ENCODE results near the gene KRTAP3-3.

Gene KRTAP3-3

GRCh38 chr17:40962059-40962561 lies 31.9 kb downstream of the KRTAP3-3 start:
- Histone ChIP-seq H3K4me1 (no peaks in the 10 kb centered on the region), H3K9ac (no peak overlapping the region), H3K27me3 (no peaks in the 10 kb centered on the region)

GRCh38 chr17:40961591-40961990 lies 32.4 kb downstream of the KRTAP3-3 start:
- no peak overlapping the region for H3K27ac ChIP-seq
- no peaks in the 10 kb centered on the region for H3K36me3 ChIP-seq
- no peaks in the 10 kb centered on the region for H3K4me1 ChIP-seq
- H3K9me3 ChIP-seq: no peaks in the 10 kb centered on the region
- H3K9ac ChIP-seq: no peak overlapping the region
- no peak for TF ChIP-seq Cebpa-rat (IDR thresholded peaks at IDR 0.05)
- H3K4me2 ChIP-seq: no peak overlapping the region
- H3K27me3 ChIP-seq: no peaks in the 10 kb centered on the region
- no peaks in the 10 kb centered on the region for H4K20me1 ChIP-seq
- H3K4me3 ChIP-seq: no peak overlapping the region

More at GRCh38 chr17:40962059-40962561, 31.9 kb downstream of the KRTAP3-3 start:
- no peak overlapping the region for H3K4me2 ChIP-seq
- H3K9me3 ChIP-seq: no peaks in the 10 kb centered on the region
- no peak overlapping the region for H3K4me3 ChIP-seq
- no peak overlapping the region for H3K27ac ChIP-seq
- H3K36me3 ChIP-seq: no peaks in the 10 kb centered on the region
- TF ChIP-seq Cebpa-rat (IDR thresholded peaks at IDR 0.05): no peak
- H4K20me1 ChIP-seq: no peaks in the 10 kb centered on the region

- Histone ChIP-seq H3K4me3 (no peak overlapping the region), H3K27ac (no peak overlapping the region), H3K27me3 (no peaks in the 10 kb centered on the region), H3K4me1 (no peaks in the 10 kb centered on the region), H3K9me3 (no peaks in the 10 kb centered on the region), H4K20me1 (no peaks in the 10 kb centered on the region), H3K4me2 (no peak overlapping the region), H3K9ac (no peak overlapping the region), H3K36me3 (no peaks in the 10 kb centered on the region)
- no peak for TF ChIP-seq Cebpa-rat (IDR thresholded peaks at IDR 0.05)
Measured at GRCh38 chr17:40960144-40960543, 33.8 kb downstream of the KRTAP3-3 start.

- TF ChIP-seq Cebpa-rat (IDR thresholded peaks at IDR 0.05): no peak
- H3K4me3 ChIP-seq: no peak overlapping the region
- no peaks in the 10 kb centered on the region for H3K36me3 ChIP-seq
- no peaks in the 10 kb centered on the region for H4K20me1 ChIP-seq
- no peak overlapping the region for H3K27ac ChIP-seq
- H3K27me3 ChIP-seq: no peaks in the 10 kb centered on the region
- no peak overlapping the region for H3K9ac ChIP-seq
- H3K9me3 ChIP-seq: no peaks in the 10 kb centered on the region
- H3K4me1 ChIP-seq: no peaks in the 10 kb centered on the region
- H3K4me2 ChIP-seq: no peak overlapping the region
Measured at GRCh38 chr17:40958086-40958953, 35.6 kb downstream of the KRTAP3-3 start.

GRCh38 chr17:40956401-40957254 lies 37.3 kb downstream of the KRTAP3-3 start:
- H3K27ac ChIP-seq: no peak overlapping the region
- no peak overlapping the region for H3K9ac ChIP-seq
- no peaks in the 10 kb centered on the region for H3K36me3 ChIP-seq
- no peak overlapping the region for H3K4me3 ChIP-seq
- no peaks in the 10 kb centered on the region for H3K4me1 ChIP-seq
- H4K20me1 ChIP-seq: no peaks in the 10 kb centered on the region
- no peaks in the 10 kb centered on the region for H3K9me3 ChIP-seq
- no peaks in the 10 kb centered on the region for H3K27me3 ChIP-seq
- TF ChIP-seq Cebpa-rat (IDR thresholded peaks at IDR 0.05): no peak
- H3K4me2 ChIP-seq: no peak overlapping the region

- H3K4me2 ChIP-seq: no peak overlapping the region
- no peaks in the 10 kb centered on the region for H4K20me1 ChIP-seq
- H3K9me3 ChIP-seq: no peaks in the 10 kb centered on the region
- H3K27ac ChIP-seq: no peak overlapping the region
- H3K36me3 ChIP-seq: no peaks in the 10 kb centered on the region
- no peaks in the 10 kb centered on the region for H3K27me3 ChIP-seq
- H3K4me3 ChIP-seq: no peak overlapping the region
- no peak for TF ChIP-seq Cebpa-rat (IDR thresholded peaks at IDR 0.05)
- H3K9ac ChIP-seq: no peak overlapping the region
- no peaks in the 10 kb centered on the region for H3K4me1 ChIP-seq
Measured at GRCh38 chr17:40953881-40954280, 40.1 kb downstream of the KRTAP3-3 start.

GRCh38 chr17:40952661-40953060 lies 41.3 kb downstream of the KRTAP3-3 start:
- TF ChIP-seq Cebpa-rat (IDR thresholded peaks at IDR 0.05): no peak
- H3K4me3 ChIP-seq: no peak overlapping the region
- H3K9ac ChIP-seq: no peak overlapping the region
- no peaks in the 10 kb centered on the region for H3K4me1 ChIP-seq
- no peaks in the 10 kb centered on the region for H3K36me3 ChIP-seq
- H3K27me3 ChIP-seq: no peaks in the 10 kb centered on the region
- no peak overlapping the region for H3K4me2 ChIP-seq
- no peaks in the 10 kb centered on the region for H3K9me3 ChIP-seq
- H4K20me1 ChIP-seq: no peaks in the 10 kb centered on the region
- no peak overlapping the region for H3K27ac ChIP-seq

GRCh38 chr17:40952154-40952553 lies 41.8 kb downstream of the KRTAP3-3 start:
- no peaks in the 10 kb centered on the region for H3K4me1 ChIP-seq
- H3K27ac ChIP-seq: no peak overlapping the region
- H4K20me1 ChIP-seq: no peaks in the 10 kb centered on the region
- no peak overlapping the region for H3K4me3 ChIP-seq
- H3K9me3 ChIP-seq: no peaks in the 10 kb centered on the region
- H3K27me3 ChIP-seq: no peaks in the 10 kb centered on the region
- no peak overlapping the region for H3K9ac ChIP-seq
- no peak overlapping the region for H3K4me2 ChIP-seq
- no peak for TF ChIP-seq Cebpa-rat (IDR thresholded peaks at IDR 0.05)
- no peaks in the 10 kb centered on the region for H3K36me3 ChIP-seq

- H3K27me3 ChIP-seq: no peaks in the 10 kb centered on the region
- H3K9ac ChIP-seq: no peak overlapping the region
- no peak for TF ChIP-seq Cebpa-rat (IDR thresholded peaks at IDR 0.05)
- no peak overlapping the region for H3K4me3 ChIP-seq
- H3K27ac ChIP-seq: no peak overlapping the region
- no peaks in the 10 kb centered on the region for H3K36me3 ChIP-seq
- H3K9me3 ChIP-seq: no peaks in the 10 kb centered on the region
- H3K4me2 ChIP-seq: no peak overlapping the region
- no peaks in the 10 kb centered on the region for H3K4me1 ChIP-seq
- H4K20me1 ChIP-seq: no peaks in the 10 kb centered on the region
Measured at GRCh38 chr17:40951011-40951622, 42.8 kb downstream of the KRTAP3-3 start.
